ENCODE measurements around the gene OR10T2.

DNA sequence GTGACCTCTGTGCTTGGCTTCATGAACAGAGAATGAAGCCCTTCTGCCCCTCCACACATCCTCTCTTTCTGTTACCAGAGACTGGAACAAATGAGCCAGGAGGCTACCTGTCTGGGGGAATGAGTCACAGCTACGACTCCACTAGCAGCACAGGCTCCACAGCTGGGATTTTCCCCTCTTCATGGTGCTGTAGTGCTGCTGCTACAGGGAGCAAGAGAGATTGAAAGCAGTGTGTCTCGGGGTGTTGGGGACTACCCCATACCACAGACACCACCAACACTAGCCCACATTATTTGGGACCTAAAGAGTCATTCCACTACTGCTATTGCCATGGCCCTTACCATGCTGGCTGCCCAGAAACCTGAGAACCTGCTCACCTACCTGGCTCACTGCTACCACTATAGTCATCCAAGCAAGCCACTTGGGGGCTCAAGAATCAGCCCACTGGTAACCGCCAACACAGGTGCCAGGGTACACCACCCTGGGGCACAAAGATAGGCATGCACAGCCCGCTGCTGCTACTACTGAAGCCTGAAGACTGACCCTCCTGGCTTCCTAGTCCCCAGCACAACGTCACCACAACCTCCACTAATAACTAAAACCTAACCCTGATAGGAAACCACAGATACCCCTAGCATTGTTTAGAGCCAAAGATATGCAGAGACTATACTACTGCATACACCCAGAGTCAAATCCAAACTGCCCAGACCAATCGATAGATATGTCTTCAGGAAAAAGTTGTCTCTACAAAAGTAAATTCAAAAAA, 27.9 kb downstream of the OR10T2 start:
- TF ChIP-seq YY1 (IDR thresholded peaks at IDR 0.05; ENCODE audit: insufficient read depth, insufficient read length): no peak
- no peak for TF ChIP-seq SUZ12 (IDR thresholded peaks at IDR 0.05; ENCODE audit: extremely low read depth, insufficient read depth, insufficient read length)
- no peak for TF ChIP-seq ZNF274 (IDR thresholded peaks at IDR 0.05; ENCODE audit: low read depth, low read length)
